ENCODE results near the gene DCPS.

The DCPS gene

GRCh38 chr11:126328001-126328390 lies 24.1 kb downstream of the DCPS start:
- DNase-seq (ENCODE audit: low read depth in 1 of 2, low spot score in 1 of 2) = no peak

- no peak for DNase-seq (ENCODE audit: low read depth in 1 of 2, low spot score in 1 of 2)
These were observed 24.6 kb downstream of the DCPS start for GRCh38 chr11:126328444-126328843.

GRCh38 chr11:126328938-126329643 lies 25.2 kb downstream of the DCPS start:
- no peak for DNase-seq (ENCODE audit: low read depth in 1 of 2, low spot score in 1 of 2)

GRCh38 chr11:126329644-126330211 lies 25.9 kb downstream of the DCPS start:
- DNase-seq (ENCODE audit: low read depth in 1 of 2, low spot score in 1 of 2) = no peak

GRCh38 chr11:126331286-126331685 lies 27.4 kb downstream of the DCPS start:
- DNase-seq (ENCODE audit: low read depth in 1 of 2, low spot score in 1 of 2) = no peak

- no peak for DNase-seq (ENCODE audit: low read depth in 1 of 2, low spot score in 1 of 2)
These were observed 28.4 kb downstream of the DCPS start for GRCh38 chr11:126332221-126332711.

GRCh38 chr11:126333142-126333541 lies 29.3 kb downstream of the DCPS start:
- DNase-seq (ENCODE audit: low read depth in 1 of 2, low spot score in 1 of 2) = no peak

GRCh38 chr11:126334659-126335462 lies 31.0 kb downstream of the DCPS start:
- DNase-seq (ENCODE audit: low read depth in 1 of 2, low spot score in 1 of 2) = no peak

- DNase-seq (ENCODE audit: low read depth in 1 of 2, low spot score in 1 of 2) = no peak
These were observed 31.6 kb downstream of the DCPS start for GRCh38 chr11:126335463-126335760.

- no peak for DNase-seq (ENCODE audit: low read depth in 1 of 2, low spot score in 1 of 2)
These were observed 32.3 kb downstream of the DCPS start for GRCh38 chr11:126336138-126336541.

GRCh38 chr11:126336671-126337101 lies 32.8 kb downstream of the DCPS start:
- DNase-seq (ENCODE audit: low read depth in 1 of 2, low spot score in 1 of 2) = no peak

- DNase-seq (ENCODE audit: low read depth in 1 of 2, low spot score in 1 of 2) = no peak
These were observed 33.2 kb downstream of the DCPS start for GRCh38 chr11:126337126-126337473.

- no peak for DNase-seq (ENCODE audit: low read depth in 1 of 2, low spot score in 1 of 2)
These were observed 33.8 kb downstream of the DCPS start for GRCh38 chr11:126337474-126338241.

- DNase-seq (ENCODE audit: low read depth in 1 of 2, low spot score in 1 of 2) = no peak
These were observed 34.6 kb downstream of the DCPS start for GRCh38 chr11:126338346-126339055.

GRCh38 chr11:126339073-126339862 lies 35.4 kb downstream of the DCPS start:
- no peak for DNase-seq (ENCODE audit: low read depth in 1 of 2, low spot score in 1 of 2)

- no peak for DNase-seq (ENCODE audit: low read depth in 1 of 2, low spot score in 1 of 2)
These were observed 36.1 kb downstream of the DCPS start for GRCh38 chr11:126339863-126340434.

- DNase-seq (ENCODE audit: low read depth in 1 of 2, low spot score in 1 of 2) = no peak
These were observed 37.2 kb downstream of the DCPS start for GRCh38 chr11:126340960-126341606.

GRCh38 chr11:126341760-126342161 lies 37.9 kb downstream of the DCPS start:
- DNase-seq (ENCODE audit: low read depth in 1 of 2, low spot score in 1 of 2) = no peak

GRCh38 chr11:126343051-126343450 lies 39.2 kb downstream of the DCPS start:
- DNase-seq (ENCODE audit: low read depth in 1 of 2, low spot score in 1 of 2) = no peak
